ENCODE results near the gene COL5A2. TPM values are rescaled to one million over a fixed set of nuclear protein-coding genes. Genes with fewer than 3 reads are reported as not detected.

COL5A2 gene
- total RNA-seq, 2 donors from 2014 or later, result 99.4 to 135 TPM

GRCh38 chr2:189157939-189158338 is 21.6 kb downstream of the COL5A2 start:
- no peaks in the 10 kb centered on the region for H3K36me3 ChIP-seq
- ATAC-seq (ENCODE audit: insufficient number of reproducible peaks, low FRiP score, low read depth), result no peak
- H3K4me3 ChIP-seq, result no peak overlapping the region
- peaks cover 37 to 76% of the 10 kb centered on the region in 2 donors for H3K4me1 ChIP-seq (ENCODE audit: control insufficient read depth in 1 of 2, low read depth in 2 of 2)
- no peak for DNase-seq (ENCODE audit: low spot score)
- H3K27ac ChIP-seq, result no peak overlapping the region
- no peak for TF ChIP-seq CTCF (IDR thresholded peaks at IDR 0.05)
- no peaks in the 10 kb centered on the region for H3K9me3 ChIP-seq
- H3K27me3 ChIP-seq (replicated peaks; ENCODE audit: insufficient read depth), result no peaks in the 10 kb centered on the region

- Histone ChIP-seq H3K27ac (no peak overlapping the region), H3K4me1 (ENCODE audit: control insufficient read depth in 1 of 2, low read depth in 2 of 2) (peaks cover 37 to 76% of the 10 kb centered on the region in 2 donors), H3K9me3 (no peaks in the 10 kb centered on the region), H3K27me3 (replicated peaks; ENCODE audit: insufficient read depth) (no peaks in the 10 kb centered on the region), H3K36me3 (no peaks in the 10 kb centered on the region), H3K4me3 (no peak overlapping the region)
- no peak for ATAC-seq (ENCODE audit: insufficient number of reproducible peaks, low FRiP score, low read depth)
- no peak for DNase-seq (ENCODE audit: low spot score)
- no peak for TF ChIP-seq CTCF (IDR thresholded peaks at IDR 0.05)
Observed at GRCh38 chr2:189157456-189157855, 22.1 kb downstream of the COL5A2 start.

GRCh38 chr2:189155795-189156194 is 23.8 kb downstream of the COL5A2 start:
- Histone ChIP-seq H3K4me3 (no peak overlapping the region), H3K4me1 (ENCODE audit: control insufficient read depth in 1 of 2, low read depth in 2 of 2) (peaks cover 36 to 75% of the 10 kb centered on the region in 2 donors)

GRCh38 chr2:189153619-189154018 is 25.9 kb downstream of the COL5A2 start:
- TF ChIP-seq CTCF (IDR thresholded peaks at IDR 0.05), result no peak
- DNase-seq (ENCODE audit: low spot score) (no peak), ATAC-seq (ENCODE audit: insufficient number of reproducible peaks, low FRiP score, low read depth) (no peak)
- Histone ChIP-seq H3K27me3 (replicated peaks; ENCODE audit: insufficient read depth) (no peaks in the 10 kb centered on the region), H3K27ac (peak overlapping the region in 1 of 2 donors; percentile 48), H3K4me3 (no peak overlapping the region), H3K9me3 (no peaks in the 10 kb centered on the region), H3K4me1 (ENCODE audit: control insufficient read depth in 1 of 2, low read depth in 2 of 2) (peaks cover 35 to 79% of the 10 kb centered on the region in 2 donors), H3K36me3 (no peaks in the 10 kb centered on the region)

More at GRCh38 chr2:189155795-189156194, 23.8 kb downstream of the COL5A2 start:
- TF ChIP-seq CTCF (IDR thresholded peaks at IDR 0.05), result no peak
- ATAC-seq (ENCODE audit: insufficient number of reproducible peaks, low FRiP score, low read depth) (no peak), DNase-seq (ENCODE audit: low spot score) (no peak)
- Histone ChIP-seq H3K9me3 (no peaks in the 10 kb centered on the region), H3K27ac (no peak overlapping the region), H3K27me3 (replicated peaks; ENCODE audit: insufficient read depth) (no peaks in the 10 kb centered on the region), H3K36me3 (no peaks in the 10 kb centered on the region)

GRCh38 chr2:189152483-189152882 is 27.1 kb downstream of the COL5A2 start:
- H3K4me1 ChIP-seq (ENCODE audit: control insufficient read depth in 1 of 2, low read depth in 2 of 2), result peaks cover 31 to 77% of the 10 kb centered on the region in 2 donors
- H3K27ac ChIP-seq, result peak overlapping the region; percentile 41 to 48
- H3K4me3 ChIP-seq, result peak overlapping the region; percentile 50
- no peaks in the 10 kb centered on the region for H3K36me3 ChIP-seq
- H3K27me3 ChIP-seq (replicated peaks; ENCODE audit: insufficient read depth), result no peaks in the 10 kb centered on the region
- no peak for ATAC-seq (ENCODE audit: insufficient number of reproducible peaks, low FRiP score, low read depth)
- no peak for TF ChIP-seq CTCF (IDR thresholded peaks at IDR 0.05)
- no peaks in the 10 kb centered on the region for H3K9me3 ChIP-seq
- DNase-seq (ENCODE audit: low spot score), result no peak
